GM19452 (cell line): ENCODE data around the gene RSBN1L.
A peak's percentile ranks its signal among the peaks of the same experiment; 100 is the strongest.
"Not testable (repeated sequence)": the region's sequence is repeated elsewhere in the genome, so short reads cannot be mapped to it uniquely, and the experiment has no call there.

Experiments
- ATAC-seq: cut with Tn5 transposase; IDR thresholded peaks from one replicate; pipeline ENCODE4 v1.9.1; 2021; ENCODE audit not compliant: unreplicated experiment

RSBN1L gene

DNA sequence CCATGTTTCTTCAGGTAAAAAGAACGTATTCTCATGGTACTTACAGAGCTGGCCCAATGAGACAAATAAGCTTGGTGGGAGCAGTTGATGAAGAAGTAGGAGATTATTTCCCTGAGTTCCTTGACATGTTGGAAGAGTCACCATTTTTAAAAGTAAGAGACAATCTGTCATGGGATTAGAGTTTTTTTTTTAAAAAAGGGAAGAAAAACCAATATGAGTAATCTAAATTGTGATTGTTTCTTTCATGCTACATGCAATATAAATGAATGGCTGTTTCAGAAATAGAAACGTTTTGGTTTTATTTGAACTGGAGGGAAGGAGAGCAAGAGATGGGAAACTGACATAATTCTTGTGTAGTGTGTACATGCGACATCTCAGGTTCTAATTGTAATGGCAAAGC is 69.2 kb downstream of the RSBN1L start:
- ATAC-seq = no peak

- ATAC-seq = no peak
These were observed 69.9 kb downstream of the RSBN1L start for GRCh38 chr7:77765906-77766800.

DNA sequence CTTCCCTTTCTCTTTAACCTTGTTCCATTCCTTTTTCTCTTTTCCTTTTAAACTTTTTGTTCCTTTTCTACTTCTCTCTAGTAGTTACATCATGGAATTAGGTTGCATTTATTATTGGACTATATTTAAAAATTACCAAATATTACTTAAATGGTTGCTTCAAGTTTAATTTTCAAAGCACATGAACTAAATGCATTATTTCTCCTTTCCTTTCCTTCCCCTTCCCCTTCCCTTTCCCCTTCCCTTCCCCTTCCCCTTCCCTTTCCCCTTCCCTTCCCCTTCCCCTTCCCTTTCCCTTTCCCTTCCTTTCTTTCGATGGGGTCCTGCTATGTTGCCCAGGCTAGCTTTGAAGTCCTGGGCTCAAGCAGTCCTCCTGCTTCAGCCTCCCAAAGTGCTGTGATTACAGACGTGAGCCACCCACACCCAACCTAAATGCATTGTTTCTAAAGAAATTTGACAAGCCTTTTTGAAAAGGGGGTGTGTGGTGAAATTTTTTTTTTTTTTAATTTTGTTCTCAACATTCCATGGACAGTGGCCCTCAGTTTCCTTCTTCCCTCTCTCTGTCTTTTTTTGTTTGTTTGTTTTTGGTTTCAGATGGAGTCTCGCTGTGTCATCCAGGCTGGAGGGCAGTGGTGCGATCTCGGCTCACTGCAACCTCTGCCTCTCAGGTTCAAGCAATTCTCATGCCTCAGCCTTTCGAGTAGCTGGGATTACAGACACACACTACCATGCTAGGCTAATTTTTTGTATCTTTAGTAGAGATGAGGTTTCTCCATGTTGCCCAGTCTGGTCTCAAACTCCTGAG is 70.7 kb downstream of the RSBN1L start:
- no peak for ATAC-seq

- no peak for ATAC-seq
These were observed 74.1 kb downstream of the RSBN1L start for GRCh38 chr7:77770316-77770715.

DNA sequence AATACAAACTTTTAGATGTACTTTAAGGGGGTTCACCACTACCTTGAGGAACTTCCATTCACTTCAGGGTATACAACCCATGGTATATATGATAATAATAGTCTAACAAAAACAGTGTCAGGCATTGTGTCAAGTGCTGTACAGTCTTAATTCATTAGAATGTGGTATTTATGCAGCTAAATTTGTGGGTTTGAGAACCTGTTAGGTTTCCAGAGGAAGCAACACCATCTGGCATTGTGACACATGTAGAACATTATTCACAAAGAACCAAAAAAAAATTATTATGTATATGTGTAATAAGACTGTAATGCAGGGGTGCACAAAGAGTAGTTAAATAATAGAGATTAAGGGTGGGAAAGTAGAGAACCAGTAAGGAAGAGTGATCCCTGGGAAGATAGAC is 75.6 kb downstream of the RSBN1L start:
- no peak for ATAC-seq

DNA sequence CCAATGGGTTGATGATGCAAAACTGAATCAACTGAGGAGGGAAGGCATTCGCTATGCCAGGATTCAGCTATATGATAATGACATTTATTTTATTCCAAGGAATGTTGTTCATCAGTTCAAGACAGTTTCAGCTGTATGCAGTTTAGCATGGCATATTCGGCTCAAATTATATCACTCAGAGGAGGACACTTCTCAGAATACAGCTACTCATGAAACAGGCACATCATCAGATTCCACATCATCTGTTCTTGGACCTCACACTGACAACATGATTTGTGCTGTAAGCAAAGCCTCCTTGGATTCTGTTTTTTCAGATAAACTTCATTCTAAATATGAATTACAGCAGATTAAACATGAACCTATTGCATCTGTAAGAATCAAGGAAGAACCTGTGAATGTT is 82.3 kb downstream of the RSBN1L start:
- no peak for ATAC-seq

DNA sequence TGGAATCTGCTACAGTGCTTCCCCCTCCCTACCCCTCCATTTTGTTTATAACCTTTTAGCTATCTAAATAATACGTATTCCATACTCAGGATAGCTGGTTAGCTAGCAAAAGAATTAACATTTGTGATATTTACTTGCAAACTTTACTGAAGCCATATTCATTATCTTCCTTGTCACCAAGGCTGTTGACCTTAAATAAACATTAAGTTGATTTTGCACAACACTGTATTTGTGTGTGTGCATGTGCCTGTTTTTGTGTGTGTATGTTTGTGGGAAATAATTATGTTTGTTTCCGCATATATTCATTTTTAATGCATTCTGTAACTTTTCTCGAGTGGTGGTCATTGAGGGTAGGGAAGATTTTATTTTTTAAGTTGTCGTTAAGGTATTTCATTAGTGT is 86.1 kb downstream of the RSBN1L start:
- no peak for ATAC-seq

GRCh38 chr7:77783111-77783510 is 86.9 kb downstream of the RSBN1L start:
- no peak for ATAC-seq

GRCh38 chr7:77783545-77783944 is 87.3 kb downstream of the RSBN1L start:
- no peak for ATAC-seq

GRCh38 chr7:77784426-77784825 is 88.2 kb downstream of the RSBN1L start:
- not testable (repeated sequence) for ATAC-seq

- no peak for ATAC-seq
These were observed 89.8 kb downstream of the RSBN1L start for GRCh38 chr7:77786018-77786417.

- ATAC-seq = no peak
These were observed 90.5 kb downstream of the RSBN1L start for GRCh38 chr7:77786741-77787140.

- no peak for ATAC-seq
These were observed 92.2 kb downstream of the RSBN1L start for GRCh38 chr7:77788327-77788902.

- ATAC-seq = no peak
These were observed 95.1 kb downstream of the RSBN1L start for GRCh38 chr7:77791336-77791735.

DNA sequence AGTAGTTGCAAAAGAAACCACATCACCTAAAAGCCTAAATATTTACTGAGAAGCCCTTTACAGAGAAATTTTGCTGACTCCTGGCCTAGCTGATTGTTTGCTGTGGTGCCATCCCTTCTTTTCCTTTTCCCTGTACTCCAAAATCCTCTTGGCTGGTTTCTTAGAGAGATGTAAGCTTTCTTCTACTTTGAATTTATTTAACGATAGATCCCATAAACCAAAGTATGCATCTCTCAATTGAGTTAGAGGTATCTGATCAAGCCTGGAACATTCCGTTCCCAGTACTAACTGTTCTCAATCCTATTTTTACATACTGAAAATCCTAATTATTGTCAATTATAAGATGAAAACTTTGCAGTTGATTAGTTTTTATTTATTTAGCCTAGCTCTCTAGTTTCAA is 95.7 kb downstream of the RSBN1L start:
- no peak for ATAC-seq

- no peak for ATAC-seq
These were observed 97.7 kb downstream of the RSBN1L start for GRCh38 chr7:77794000-77794399.

- no peak for ATAC-seq
These were observed 99.8 kb downstream of the RSBN1L start for GRCh38 chr7:77796109-77796508.

DNA sequence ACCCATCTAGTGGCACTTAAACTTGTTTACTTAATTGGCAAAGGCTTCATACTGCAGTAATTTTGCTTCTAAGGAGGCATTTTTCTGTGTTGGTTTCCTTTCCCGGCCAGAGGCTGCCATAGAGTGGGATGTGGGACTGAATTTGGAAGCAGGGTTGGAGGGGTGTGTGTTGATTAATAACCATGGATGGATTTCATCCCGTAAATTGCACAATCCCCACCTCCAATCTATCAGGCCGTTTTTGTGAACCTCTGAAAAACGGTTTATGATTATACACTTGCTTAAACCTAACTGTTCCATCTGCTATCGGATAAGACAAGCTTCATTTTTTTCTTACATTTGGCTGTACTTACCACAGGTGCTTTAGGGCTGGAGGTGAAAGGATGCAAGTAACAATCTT is 100.7 kb downstream of the RSBN1L start:
- ATAC-seq = no peak

- peak; percentile 30 for ATAC-seq
These were observed 101.6 kb downstream of the RSBN1L start for GRCh38 chr7:77797734-77798393.

DNA sequence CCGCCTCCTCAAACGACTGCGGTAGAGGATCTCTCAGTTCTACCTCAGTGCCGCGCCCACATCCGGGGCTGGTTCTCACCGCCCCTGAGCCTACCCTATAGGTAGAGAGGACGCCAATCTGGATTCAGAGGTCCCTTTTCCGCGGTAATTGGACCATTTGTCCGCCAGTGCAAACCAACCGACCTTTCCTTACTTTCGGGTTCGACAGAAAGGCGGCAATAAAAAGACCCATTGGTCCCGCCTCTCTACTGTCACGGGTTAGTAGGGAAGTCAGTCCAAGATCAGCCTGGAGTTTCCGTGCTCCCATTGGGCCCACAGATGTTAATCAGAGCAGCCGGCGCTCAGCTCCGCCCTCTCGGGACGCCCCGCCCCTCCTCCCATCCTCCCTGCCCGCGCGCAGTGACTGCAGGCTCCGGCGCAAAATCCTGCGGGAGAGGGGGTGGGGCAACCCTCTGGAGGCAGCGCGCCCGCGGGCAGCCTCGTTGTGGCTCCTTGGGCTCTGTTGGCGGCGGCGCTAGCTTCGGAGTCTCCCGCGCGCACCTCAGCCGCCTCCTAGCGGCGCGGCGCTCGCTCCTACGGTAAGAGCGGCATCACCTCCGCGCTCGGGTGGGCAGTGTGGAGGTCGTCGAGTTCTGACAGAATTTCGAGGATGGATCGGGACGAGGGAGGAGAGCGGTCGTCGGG is 102.3 kb downstream of the RSBN1L start, which contains the start of the genes PHTF2 and TMEM60:
PHTF2 (plus strand) TSS at position 380 of the 684 bp plus-strand sequence.
TMEM60 (minus strand) TSS at position 41 of the 684 bp plus-strand sequence. CDS start 4,061 bp downstream, outside the sequence.
- ATAC-seq = peak; percentile 90
